NT2/D1 (cell line): Measurements from ENCODE around the gene TLE1.

Experiments
- DNase-seq: peaks from one replicate; pipeline ENCODE4 v3.0.0-alpha.2; 2011; ENCODE audit warnings: low read depth, low spot score
- H3K27me3 ChIP-seq: 2 replicates; pipeline ENCODE4 v1.6.0; 2011; ENCODE audit warnings: mild to moderate bottlenecking; ENCODE audit not compliant: insufficient read length, insufficient read depth
- H3K36me3 ChIP-seq: 2 replicates; pipeline ENCODE4 v1.6.1; 2011; ENCODE audit warnings: mild to moderate bottlenecking, low read length, mixed read lengths; ENCODE audit not compliant: insufficient read depth, insufficient read length
- H3K4me1 ChIP-seq: 2 replicates; pipeline ENCODE4 v1.5.1; 2011; ENCODE audit not compliant: insufficient read depth, insufficient read length
- H3K4me3 ChIP-seq: 2 replicates; pipeline ENCODE4 v1.5.1; 2011; ENCODE audit warnings: low read depth; ENCODE audit not compliant: insufficient read length
- H3K9ac ChIP-seq: 2 replicates; pipeline ENCODE4 v1.6.0; 2011; ENCODE audit warnings: low read depth; ENCODE audit not compliant: insufficient read length
- H3K9me3 ChIP-seq: 2 replicates; pipeline ENCODE4 v1.5.1; 2011; ENCODE audit warnings: mild to moderate bottlenecking, low read length; ENCODE audit not compliant: insufficient read depth
- SUZ12 ChIP-seq: IDR thresholded peaks from 2 replicates; pipeline ENCODE4 v1.6.1; 2011; ENCODE audit not compliant: insufficient read length, insufficient read depth; ENCODE audit errors: extremely low read depth
- YY1 ChIP-seq: IDR thresholded peaks from 2 replicates; pipeline ENCODE4 v1.6.1; 2011; ENCODE audit not compliant: insufficient read length, insufficient read depth
- ZNF274 ChIP-seq: IDR thresholded peaks from 2 replicates; pipeline ENCODE4 v1.6.1; 2011; ENCODE audit warnings: mild to moderate bottlenecking, low read depth, low read length

The TLE1 gene

DNA sequence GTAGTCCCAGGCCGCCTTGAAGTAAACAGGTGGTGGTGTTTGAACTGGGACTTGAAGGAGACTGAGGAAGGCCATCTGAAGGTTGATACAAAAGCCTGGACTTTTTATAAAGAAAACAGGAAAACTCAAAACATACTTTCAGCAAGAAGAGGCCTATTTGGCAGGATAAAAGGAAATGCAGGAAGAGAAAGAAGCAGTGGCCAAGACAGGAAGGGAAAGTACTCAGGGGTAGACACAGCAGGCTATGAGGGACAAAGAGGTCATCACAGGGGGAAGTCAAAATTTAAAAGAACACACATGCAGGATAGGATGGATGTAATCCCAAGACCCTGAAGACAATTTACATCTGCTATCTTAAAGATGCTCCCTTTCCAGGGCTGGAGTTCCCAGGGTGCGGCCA, 13.0 kb downstream of the TLE1 start:
- no peak overlapping the region for H3K4me3 ChIP-seq
- no peaks in the 10 kb centered on the region for H3K9me3 ChIP-seq
- H3K4me1 ChIP-seq, result no peaks in the 10 kb centered on the region
- no peaks in the 10 kb centered on the region for H3K27me3 ChIP-seq
- TF ChIP-seq ZNF274, result no peak
- no peak for TF ChIP-seq SUZ12
- TF ChIP-seq YY1, result no peak
- H3K9ac ChIP-seq, result no peak overlapping the region
- peaks cover 41% of the 10 kb centered on the region for H3K36me3 ChIP-seq
- no peak for DNase-seq

DNA sequence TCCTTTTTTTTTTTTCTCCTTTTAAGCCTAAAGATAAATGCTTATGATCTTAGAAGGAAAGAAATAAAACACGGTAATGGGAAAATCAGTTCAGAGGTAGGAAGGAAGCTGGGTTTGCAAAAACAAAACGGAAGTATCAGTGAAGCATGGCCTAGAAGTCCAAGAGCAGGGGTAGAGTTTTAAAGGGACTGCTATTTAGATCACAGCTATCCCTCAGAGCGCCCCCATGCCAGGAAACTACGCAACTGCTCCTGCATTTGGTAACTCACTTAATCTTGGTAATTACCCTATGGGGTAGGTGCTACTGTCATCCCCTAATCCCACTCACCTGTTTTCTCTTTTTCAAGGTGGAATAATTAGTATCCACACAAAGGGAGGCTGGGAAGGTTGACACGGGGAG, 16.0 kb downstream of the TLE1 start:
- Histone ChIP-seq H3K36me3 (peaks cover 40% of the 10 kb centered on the region), H3K4me1 (no peaks in the 10 kb centered on the region), H3K9ac (no peak overlapping the region), H3K9me3 (no peaks in the 10 kb centered on the region), H3K27me3 (no peaks in the 10 kb centered on the region), H3K4me3 (no peak overlapping the region)
- DNase-seq, result no peak
- TF ChIP-seq ZNF274, result no peak
- TF ChIP-seq SUZ12, result no peak

DNA sequence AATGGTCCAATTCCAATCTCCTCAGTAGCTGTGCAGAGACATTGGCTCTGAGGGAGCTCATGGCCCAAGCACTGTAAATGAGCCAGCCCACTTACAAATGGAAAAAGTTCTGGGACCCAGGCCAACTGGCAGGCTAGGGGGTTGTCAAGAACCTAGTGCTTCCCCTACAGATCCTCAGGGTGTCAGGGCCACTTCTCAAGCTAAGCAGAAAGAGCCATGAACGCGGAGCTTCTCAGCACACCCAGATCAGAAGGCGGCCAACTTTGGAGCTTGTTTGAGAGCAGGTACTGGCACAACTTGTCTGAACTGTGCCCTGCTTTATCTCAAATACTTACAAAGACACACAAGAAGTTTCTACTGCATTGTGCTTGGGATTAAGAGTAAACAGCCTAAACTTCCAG, 17.5 kb downstream of the TLE1 start:
- Histone ChIP-seq H3K9ac (no peak overlapping the region), H3K4me3 (no peak overlapping the region), H3K27me3 (no peaks in the 10 kb centered on the region), H3K9me3 (no peaks in the 10 kb centered on the region), H3K36me3 (peaks cover 46% of the 10 kb centered on the region), H3K4me1 (peaks cover 4% of the 10 kb centered on the region)
- TF ChIP-seq ZNF274, result no peak
- TF ChIP-seq SUZ12, result no peak
- no peak for TF ChIP-seq YY1
- DNase-seq, result no peak

DNA sequence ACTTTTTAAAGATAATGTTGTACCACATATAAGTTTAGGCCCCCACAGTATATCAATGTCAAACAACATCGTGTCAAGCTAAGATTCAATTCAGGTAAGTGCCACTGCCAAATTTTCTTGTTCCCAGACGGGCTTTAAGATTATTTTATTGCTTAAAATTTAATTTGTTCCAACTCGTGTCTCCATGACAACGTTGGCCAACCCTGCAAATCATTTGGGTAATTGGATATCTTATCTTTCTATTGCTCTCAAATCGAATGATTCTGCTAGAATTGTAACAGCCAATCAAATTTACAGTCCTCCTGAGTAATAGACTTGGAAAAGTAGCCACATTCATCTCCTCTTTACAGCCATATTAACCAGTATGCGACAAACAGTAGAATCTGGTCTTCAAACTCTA, 19.5 kb downstream of the TLE1 start:
- Histone ChIP-seq H3K4me1 (peaks cover 4% of the 10 kb centered on the region), H3K36me3 (peaks cover 38% of the 10 kb centered on the region), H3K27me3 (no peaks in the 10 kb centered on the region), H3K9ac (no peak overlapping the region), H3K4me3 (no peak overlapping the region), H3K9me3 (no peaks in the 10 kb centered on the region)
- DNase-seq, result no peak
- TF ChIP-seq ZNF274 (no peak), SUZ12 (no peak), YY1 (no peak)

DNA sequence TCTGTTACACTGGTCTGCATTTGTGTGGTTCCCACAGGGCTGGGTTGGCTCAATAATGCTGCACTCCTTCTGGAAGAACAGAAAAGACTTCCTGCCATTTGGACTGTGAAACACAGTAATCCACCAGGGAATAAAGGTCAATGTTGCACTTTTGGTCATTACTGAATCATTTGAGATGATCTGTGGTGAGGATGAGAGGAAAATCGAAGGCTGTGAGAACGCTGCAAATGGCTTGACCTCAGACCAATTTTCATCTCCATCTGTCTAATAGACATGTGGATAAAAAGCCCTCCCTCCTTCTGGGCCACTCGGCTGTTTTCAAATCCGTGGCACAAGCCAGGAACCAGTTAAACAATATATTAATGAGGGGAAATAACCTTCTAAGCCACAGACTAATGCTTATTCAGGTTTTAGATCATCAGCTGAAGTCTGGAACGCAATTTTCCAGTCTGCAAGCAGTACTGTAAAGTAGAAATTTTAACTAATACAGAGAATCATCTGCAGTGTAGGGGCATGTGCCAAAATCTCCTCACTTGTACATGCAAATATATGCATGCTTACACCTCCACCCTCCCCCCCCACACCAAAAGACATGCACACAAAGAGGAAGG, 20.2 kb downstream of the TLE1 start:
- TF ChIP-seq ZNF274, result no peak
- no peak for TF ChIP-seq SUZ12
- no peak for TF ChIP-seq YY1
- H3K36me3 ChIP-seq, result peaks cover 41% of the 10 kb centered on the region
- H3K27me3 ChIP-seq, result no peaks in the 10 kb centered on the region
- no peak overlapping the region for H3K9ac ChIP-seq
- no peak for DNase-seq
- H3K9me3 ChIP-seq, result no peaks in the 10 kb centered on the region
- H3K4me1 ChIP-seq, result peaks cover 8% of the 10 kb centered on the region
- H3K4me3 ChIP-seq, result no peak overlapping the region

DNA sequence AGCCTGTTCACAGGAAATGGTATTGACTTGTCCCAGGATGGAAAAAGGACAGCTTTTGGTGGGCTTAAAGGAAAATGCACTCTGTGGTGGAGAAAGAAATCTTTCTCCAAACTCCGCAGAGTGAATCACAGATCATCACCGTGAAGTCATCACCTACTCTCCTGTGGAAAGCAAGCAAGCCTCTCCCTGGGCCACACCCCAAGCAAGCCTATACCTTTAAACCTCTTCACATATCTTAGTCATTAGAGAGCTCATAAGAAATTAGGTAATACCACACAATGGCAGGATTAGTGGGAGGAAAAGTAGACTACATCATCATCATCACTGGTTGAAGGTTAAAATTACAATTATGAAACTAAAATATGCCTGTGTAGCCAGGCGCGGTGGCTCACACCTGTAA, 23.2 kb downstream of the TLE1 start:
- Histone ChIP-seq H3K9me3 (no peaks in the 10 kb centered on the region), H3K9ac (peak overlapping the region; percentile 5), H3K27me3 (no peaks in the 10 kb centered on the region), H3K4me3 (no peak overlapping the region), H3K36me3 (peaks cover 28% of the 10 kb centered on the region), H3K4me1 (peaks cover 10% of the 10 kb centered on the region)
- TF ChIP-seq YY1 (no peak), SUZ12 (no peak), ZNF274 (no peak)
- no peak for DNase-seq

DNA sequence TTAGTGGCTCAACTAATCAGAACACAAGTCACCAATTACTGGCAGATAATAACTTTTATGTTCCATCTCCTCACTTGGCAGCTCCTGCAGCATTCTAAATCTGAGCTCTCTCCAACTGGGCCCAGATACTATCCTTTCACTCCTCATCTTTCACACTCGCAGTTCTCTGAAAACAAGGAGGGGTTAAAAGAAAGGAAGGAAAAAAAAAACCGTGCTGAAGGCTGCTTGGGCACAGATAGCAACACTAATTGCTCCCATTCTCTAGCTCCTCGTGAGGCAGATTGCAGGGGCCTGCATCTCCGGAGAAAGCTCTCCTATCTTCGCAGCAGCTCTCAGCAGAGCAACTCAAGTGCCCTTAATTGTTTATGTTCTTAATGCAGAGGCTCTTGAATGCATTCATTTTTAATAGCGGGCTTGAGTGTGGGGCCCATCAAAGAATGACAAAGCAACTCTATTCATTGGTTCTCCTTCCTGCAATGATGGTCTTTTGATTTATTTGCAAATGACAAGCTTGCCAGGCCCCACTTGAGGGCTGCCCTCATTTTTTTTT, 23.9 kb downstream of the TLE1 start:
- no peak overlapping the region for H3K4me3 ChIP-seq
- no peaks in the 10 kb centered on the region for H3K9me3 ChIP-seq
- peak; percentile 65 for DNase-seq
- H3K36me3 ChIP-seq, result peaks cover 25% of the 10 kb centered on the region
- H3K4me1 ChIP-seq, result peaks cover 10% of the 10 kb centered on the region
- H3K27me3 ChIP-seq, result no peaks in the 10 kb centered on the region
- TF ChIP-seq ZNF274, result no peak
- TF ChIP-seq SUZ12, result no peak
- TF ChIP-seq YY1, result no peak
- no peak overlapping the region for H3K9ac ChIP-seq
